ENCODE results near the gene WDPCP. TPM values are rescaled to one million over a fixed set of nuclear protein-coding genes. Genes with fewer than 3 reads are reported as not detected.

WDPCP gene
- total and polyA plus RNA-seq, 2 of the 13 experiments (the other 11 are each of a cell fraction or from before 2014, with no cell fraction given), result 2.9 to 5.2 TPM

DNA sequence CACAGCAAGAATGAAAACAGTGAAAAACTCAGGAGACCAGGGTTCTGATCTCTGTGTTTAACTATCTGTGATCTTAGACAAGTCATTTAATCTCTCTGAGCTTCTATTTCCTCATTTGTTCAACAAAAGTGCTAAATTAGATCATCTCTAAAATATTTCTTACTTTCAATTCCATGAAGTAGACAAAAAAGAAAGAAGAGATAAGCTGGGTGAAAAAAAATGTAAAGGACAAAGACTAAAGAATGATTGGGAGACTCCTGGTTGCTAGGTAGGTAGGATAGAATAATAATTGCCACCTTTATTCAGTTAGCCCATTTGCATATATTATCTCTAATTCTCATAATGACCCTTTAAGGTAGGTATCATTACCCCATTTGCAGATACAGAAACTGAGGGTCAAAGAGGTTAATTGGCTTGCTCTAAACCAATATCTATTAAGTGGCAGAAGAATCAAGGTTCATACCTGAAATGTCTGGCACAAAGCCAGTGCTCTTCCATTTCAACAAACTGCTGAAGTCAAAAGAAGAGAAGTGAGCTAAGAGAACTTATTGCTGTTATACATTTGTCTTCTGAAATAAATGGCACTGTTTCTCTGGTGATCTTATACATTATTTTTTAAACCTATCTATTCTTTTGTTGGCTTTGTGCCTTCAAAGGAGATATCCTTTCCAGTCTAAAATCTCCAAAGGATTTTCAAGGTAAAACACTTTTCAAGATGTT lies 395.9 kb downstream of the WDPCP start (continued):
- TF ChIP-seq, protein P1, sequence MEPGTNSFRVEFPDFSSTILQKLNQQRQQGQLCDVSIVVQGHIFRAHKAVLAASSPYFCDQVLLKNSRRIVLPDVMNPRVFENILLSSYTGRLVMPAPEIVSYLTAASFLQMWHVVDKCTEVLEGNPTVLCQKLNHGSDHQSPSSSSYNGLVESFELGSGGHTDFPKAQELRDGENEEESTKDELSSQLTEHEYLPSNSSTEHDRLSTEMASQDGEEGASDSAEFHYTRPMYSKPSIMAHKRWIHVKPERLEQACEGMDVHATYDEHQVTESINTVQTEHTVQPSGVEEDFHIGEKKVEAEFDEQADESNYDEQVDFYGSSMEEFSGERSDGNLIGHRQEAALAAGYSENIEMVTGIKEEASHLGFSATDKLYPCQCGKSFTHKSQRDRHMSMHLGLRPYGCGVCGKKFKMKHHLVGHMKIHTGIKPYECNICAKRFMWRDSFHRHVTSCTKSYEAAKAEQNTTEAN (CRISPR knock-in tag; conservative IDR thresholded peaks at IDR 0.05), result 0 out of 2 replicates have a peak, but pooled peaks have one; percentile 38
- TF ChIP-seq ZFP82 (CRISPR knock-in tag; IDR thresholded peaks at IDR 0.05; ENCODE audit: borderline replicate concordance) (0 out of 2 replicates have a peak, but pooled peaks have one; percentile 50), EHMT2 (IDR thresholded peaks at IDR 0.05; ENCODE audit: borderline replicate concordance, low read depth, low read length) (peak; percentile 93), ZFYVE20 (CRISPR knock-in tag; IDR thresholded peaks at IDR 0.05; ENCODE audit: borderline replicate concordance, low read depth) (no peak), ONECUT2 (CRISPR knock-in tag; IDR thresholded peaks at IDR 0.05) (peak; percentile 53; the same call in 1 of the 2 replicates), ZNF761 (CRISPR knock-in tag; conservative IDR thresholded peaks at IDR 0.05) (peak; percentile 32; the same call in 1 of the 2 replicates)

DNA sequence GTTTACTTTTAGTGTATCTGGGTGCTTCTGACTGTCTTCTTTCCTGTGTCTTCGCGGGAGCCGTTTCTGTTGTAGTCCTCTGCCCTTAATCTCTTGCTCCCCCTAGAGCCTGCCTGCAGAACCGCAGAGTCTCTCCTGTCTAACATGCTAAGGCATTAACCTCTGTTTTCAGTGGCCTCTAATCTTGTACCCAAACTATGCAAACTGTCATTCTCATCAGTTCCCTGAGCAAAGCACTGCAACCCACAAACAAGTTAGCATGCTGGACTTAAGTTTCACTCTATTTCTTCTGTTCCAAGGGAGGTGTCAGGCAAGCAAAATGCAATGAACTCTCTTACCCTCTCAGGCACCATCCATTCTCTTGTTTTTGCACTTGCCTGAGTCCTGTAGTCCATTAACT lies 399.3 kb downstream of the WDPCP start:
- peaks cover 20% of the 10 kb centered on the region for H3K9me3 ChIP-seq (ENCODE audit: low read length)
- H3K9ac ChIP-seq (ENCODE audit: insufficient read depth, low read depth, low read length), result peak overlapping the region; percentile 24; the same call in 1 of the 2 replicates
- H3K4me2 ChIP-seq (ENCODE audit: low read depth, low read length), result peak overlapping the region; percentile 61
- FAIRE-seq, result peak; percentile 8
- H3K36me3 ChIP-seq (replicated peaks in 1 of 2; ENCODE audit: control insufficient read depth in 1 of 2, insufficient read depth in 2 of 2, low read length in 2 of 2), result no peaks in the 10 kb centered on the region
- H3K4me1 ChIP-seq (ENCODE audit: insufficient read depth, low read length), result peaks cover 58% of the 10 kb centered on the region
- no TSS peak for BruUV-seq (replicated peaks)
- H2AFZ ChIP-seq (ENCODE audit: low read length), result peak overlapping the region; percentile 62
- ChIA-PET CTCF (ENCODE audit: low intra/inter-chr PET ratio, low total read pairs) (interaction anchor here (0.7 to 1.5 kb wide), 2 partner anchors 110 to 732 kb away, joined by 3 to 5 read pairs; no protein-coding TSS in a partner anchor), POLR2A (no interaction called here)
- H4K20me1 ChIP-seq (ENCODE audit: insufficient read depth, low read length), result no peaks in the 10 kb centered on the region
- peak; percentile 74 for ATAC-seq
- no peak overlapping the region for H3K27ac ChIP-seq (ENCODE audit: extremely low read length, insufficient read depth, low read length)
- intact Hi-C loops (cut with micrococcal nuclease; ENCODE audit: unreplicated experiment) (loop anchor here (1.0 kb wide), 2 partner anchors 110 to 140 kb away; no protein-coding TSS in a partner anchor), in situ Hi-C loops (cut with HindIII; ENCODE audit: extremely low pct_ligation_motif_present, low pct_unique_long_range_greater_than_20kb) (no loop called here)
- DNase-seq (ENCODE audit: low spot score), result peak; percentile 71
- H3K79me2 ChIP-seq (ENCODE audit: insufficient read depth, low read length), result no peaks in the 10 kb centered on the region
- no peaks in the 10 kb centered on the region for H3K27me3 ChIP-seq (ENCODE audit: control insufficient read depth in 1 of 2, insufficient read depth in 2 of 2, low read length in 2 of 2)
- WGBS (ENCODE audit: low lambda C conversion rate), result 18% methylated on average over 4 of the region's 4 CpGs
- no peak overlapping the region; a peak in 1 of 6 replicates for H3K4me3 ChIP-seq (replicated peaks in 1 of 3; ENCODE audit: insufficient read depth in 1 of 3, low read depth in 2 of 3, low read length in 3 of 3)
- TF ChIP-seq SSRP1 (CRISPR knock-in tag; IDR thresholded peaks at IDR 0.05) (0 out of 2 replicates have a peak, but pooled peaks have one; percentile 54), HNRNPK (IDR thresholded peaks at IDR 0.05; ENCODE audit: low read depth, low read length, poor library complexity, severe bottlenecking) (no peak), NFRKB (IDR thresholded peaks at IDR 0.05) (no peak), ATF3 (CRISPR knock-in tag; IDR thresholded peaks at IDR 0.05) (no peak), YY1 (IDR thresholded peaks at IDR 0.05; ENCODE audit: insufficient read depth, insufficient replicate concordance, low read depth, low read length) (no peak), ZNF17 (CRISPR knock-in tag; IDR thresholded peaks at IDR 0.05) (no peak)
- TF ChIP-seq, protein P2, sequence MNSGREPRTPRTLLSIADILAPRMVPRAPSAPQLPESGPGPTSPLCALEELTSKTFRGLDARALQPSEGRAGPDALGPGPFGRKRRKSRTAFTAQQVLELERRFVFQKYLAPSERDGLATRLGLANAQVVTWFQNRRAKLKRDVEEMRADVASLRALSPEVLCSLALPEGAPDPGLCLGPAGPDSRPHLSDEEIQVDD (CRISPR knock-in tag; IDR thresholded peaks at IDR 0.05; ENCODE audit: borderline replicate concordance), result no peak
- TF ChIP-seq, protein P3, sequence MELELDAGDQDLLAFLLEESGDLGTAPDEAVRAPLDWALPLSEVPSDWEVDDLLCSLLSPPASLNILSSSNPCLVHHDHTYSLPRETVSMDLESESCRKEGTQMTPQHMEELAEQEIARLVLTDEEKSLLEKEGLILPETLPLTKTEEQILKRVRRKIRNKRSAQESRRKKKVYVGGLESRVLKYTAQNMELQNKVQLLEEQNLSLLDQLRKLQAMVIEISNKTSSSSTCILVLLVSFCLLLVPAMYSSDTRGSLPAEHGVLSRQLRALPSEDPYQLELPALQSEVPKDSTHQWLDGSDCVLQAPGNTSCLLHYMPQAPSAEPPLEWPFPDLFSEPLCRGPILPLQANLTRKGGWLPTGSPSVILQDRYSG (CRISPR knock-in tag; IDR thresholded peaks at IDR 0.05), result no peak
- TF ChIP-seq, protein P4, sequence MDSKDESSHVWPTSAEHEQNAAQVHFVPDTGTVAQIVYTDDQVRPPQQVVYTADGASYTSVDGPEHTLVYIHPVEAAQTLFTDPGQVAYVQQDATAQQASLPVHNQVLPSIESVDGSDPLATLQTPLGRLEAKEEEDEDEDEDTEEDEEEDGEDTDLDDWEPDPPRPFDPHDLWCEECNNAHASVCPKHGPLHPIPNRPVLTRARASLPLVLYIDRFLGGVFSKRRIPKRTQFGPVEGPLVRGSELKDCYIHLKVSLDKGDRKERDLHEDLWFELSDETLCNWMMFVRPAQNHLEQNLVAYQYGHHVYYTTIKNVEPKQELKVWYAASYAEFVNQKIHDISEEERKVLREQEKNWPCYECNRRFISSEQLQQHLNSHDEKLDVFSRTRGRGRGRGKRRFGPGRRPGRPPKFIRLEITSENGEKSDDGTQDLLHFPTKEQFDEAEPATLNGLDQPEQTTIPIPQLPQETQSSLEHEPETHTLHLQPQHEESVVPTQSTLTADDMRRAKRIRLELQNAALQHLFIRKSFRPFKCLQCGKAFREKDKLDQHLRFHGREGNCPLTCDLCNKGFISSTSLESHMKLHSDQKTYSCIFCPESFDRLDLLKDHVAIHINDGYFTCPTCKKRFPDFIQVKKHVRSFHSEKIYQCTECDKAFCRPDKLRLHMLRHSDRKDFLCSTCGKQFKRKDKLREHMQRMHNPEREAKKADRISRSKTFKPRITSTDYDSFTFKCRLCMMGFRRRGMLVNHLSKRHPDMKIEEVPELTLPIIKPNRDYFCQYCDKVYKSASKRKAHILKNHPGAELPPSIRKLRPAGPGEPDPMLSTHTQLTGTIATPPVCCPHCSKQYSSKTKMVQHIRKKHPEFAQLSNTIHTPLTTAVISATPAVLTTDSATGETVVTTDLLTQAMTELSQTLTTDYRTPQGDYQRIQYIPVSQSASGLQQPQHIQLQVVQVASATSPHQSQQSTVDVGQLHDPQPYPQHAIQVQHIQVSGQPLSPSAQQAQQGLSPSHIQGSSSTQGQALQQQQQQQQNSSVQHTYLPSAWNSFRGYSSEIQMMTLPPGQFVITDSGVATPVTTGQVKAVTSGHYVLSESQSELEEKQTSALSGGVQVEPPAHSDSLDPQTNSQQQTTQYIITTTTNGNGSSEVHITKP (CRISPR knock-in tag; IDR thresholded peaks at IDR 0.05; ENCODE audit: low read depth), result no peak

All from HepG2 (cell line).